Measurements from ENCODE around the gene PGM1. TPM values are rescaled to one million over a fixed set of nuclear protein-coding genes. Genes with fewer than 3 reads are reported as not detected.

Gene PGM1
- total RNA-seq, 1 experiment from 2014 or later = 111 TPM

DNA sequence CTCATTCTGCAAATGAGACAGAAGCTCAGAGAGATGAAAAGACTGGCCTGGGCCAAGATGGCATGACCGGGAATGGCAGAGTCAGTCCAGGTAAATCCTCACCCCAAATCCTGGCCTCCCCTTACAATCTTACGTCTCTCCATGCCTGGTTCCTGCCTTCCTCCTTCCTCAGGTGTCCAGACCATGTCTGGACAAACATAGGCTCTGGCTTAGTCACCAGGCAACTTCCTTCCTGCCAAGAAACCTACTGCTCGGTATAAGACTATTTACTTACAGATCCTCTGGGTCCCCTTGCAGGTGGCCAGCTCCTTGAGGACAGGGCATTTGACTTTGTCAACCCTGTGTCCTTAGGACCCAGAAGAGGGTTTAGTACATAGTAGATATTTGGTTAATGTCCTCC lies 111.2 kb downstream of the PGM1 start (continued):
- TF ChIP-seq STAT6 (CRISPR knock-in tag; conservative IDR thresholded peaks at IDR 0.05; ENCODE audit: low read depth) = no peak

DNA sequence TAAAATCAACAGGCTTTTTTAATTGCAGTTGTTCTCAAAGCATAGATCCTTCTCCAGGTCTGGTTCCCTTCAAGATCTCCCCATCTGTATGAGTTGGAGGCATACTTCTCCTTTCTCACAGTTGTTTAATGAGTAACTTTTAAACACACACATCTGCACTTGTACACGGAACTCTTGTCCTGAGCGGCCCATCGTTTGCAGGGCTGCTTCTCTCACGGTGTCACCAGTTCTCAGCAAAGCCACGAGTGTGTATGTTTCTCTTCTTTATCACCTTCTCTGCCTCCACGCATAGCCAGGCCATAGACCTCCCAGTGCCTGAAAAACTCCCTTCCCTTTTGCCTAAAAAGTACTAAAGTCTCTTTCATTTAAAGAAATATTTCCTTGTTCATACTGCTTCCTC lies 111.9 kb downstream of the PGM1 start:
- DNase-seq (ENCODE audit: low spot score) (no peak), ATAC-seq (no peak)
- no peaks in the 10 kb centered on the region for H3K36me3 Mint-ChIP-seq
- no peaks in the 10 kb centered on the region for H3K9me3 Mint-ChIP-seq
- ChIA-PET POLR2A (no interaction called here), CTCF (interaction anchor here (0.6 to 1.4 kb wide), 3 partner anchors 13 to 39 kb away, joined by 3 read pairs; no protein-coding TSS in a partner anchor)
- no peak overlapping the region for H3K4me3 Mint-ChIP-seq
- TF ChIP-seq ZNF232 (CRISPR knock-in tag; IDR thresholded peaks at IDR 0.05) = no peak
- no peak overlapping the region for H3K27ac Mint-ChIP-seq
- peaks cover 19% of the 10 kb centered on the region for H3K4me1 Mint-ChIP-seq
- peaks cover 3% of the 10 kb centered on the region; the same call in 1 of the 2 replicates for H3K27me3 Mint-ChIP-seq (ENCODE audit: low read depth)

GRCh38 chr1:63709267-63709828 lies 116.1 kb downstream of the PGM1 start:
- Mint-ChIP-seq H3K4me3 (no peak overlapping the region), H3K9me3 (no peaks in the 10 kb centered on the region), H3K27ac (no peak overlapping the region), H3K27me3 (ENCODE audit: low read depth) (peaks cover 3% of the 10 kb centered on the region; the same call in 1 of the 2 replicates), H3K36me3 (no peaks in the 10 kb centered on the region), H3K4me1 (peaks cover 7% of the 10 kb centered on the region)
- TF ChIP-seq CREM (CRISPR knock-in tag; IDR thresholded peaks at IDR 0.05) (no peak), ZNF512 (CRISPR knock-in tag; IDR thresholded peaks at IDR 0.05; ENCODE audit: borderline replicate concordance) (peak; percentile 71; the same call in 1 of the 2 replicates)
- ChIA-PET POLR2A (no interaction called here), CTCF (interaction anchor here (1.1 kb wide), 1 partner anchor 17 kb away, joined by 7 read pairs; no protein-coding TSS in a partner anchor)
- no peak for ATAC-seq
- no peak for DNase-seq (ENCODE audit: low spot score)

Other genes starting within 250 kb of the PGM1 start
- 17.6 to 25.4 TPM (median 23.7 TPM) in 3 replicates for gene ALG6, start 225.8 kb upstream of the PGM1 start, total RNA-seq (2021)
- 47.2 to 51.7 TPM (median 50.2 TPM) in 3 replicates for gene ITGB3BP, start 70.2 kb upstream of the PGM1 start, total RNA-seq (2021)
- 2.3 to 4.3 TPM (median 2.8 TPM) in 3 replicates for gene EFCAB7, start 69.9 kb upstream of the PGM1 start, total RNA-seq (2021)
- 54.6 to 56.3 TPM (median 55.2 TPM) in 3 replicates for gene ROR1, start 180.6 kb downstream of the PGM1 start, total RNA-seq (2021)

All from WTC11 (cell line).